Fibroblast of skin of abdomen (primary cell): ENCODE measurements around the gene B4GALT5.

ENCODE experiments used
- DNase-seq: peaks from one replicate; pipeline ENCODE4 v3.0.0-alpha.2; 2013

The B4GALT5 gene

GRCh38 chr20:49583343-49583668 is 130.4 kb downstream of the B4GALT5 start:
- no peak for DNase-seq
